K562 (cell line): ENCODE measurements around the gene SNRNP70. TPM values are rescaled to one million over a fixed set of nuclear protein-coding genes. Genes with fewer than 3 reads are reported as not detected.

Source experiments
- BRF2 ChIP-seq: IDR thresholded peaks from 3 replicates; pipeline ENCODE4 v1.6.1; 2011; ENCODE audit warnings: borderline replicate concordance, mild to moderate bottlenecking; ENCODE audit not compliant: insufficient read length, insufficient read depth
- FOXA3 ChIP-seq, 2 experiments: fragments of 450-650 bp in 1 of 2; sonication (generic) in 1 of 2; formaldehyde crosslinking; IDR thresholded peaks in 1 of 2; conservative IDR thresholded peaks in 1 of 2; 2 replicates each; pipeline versions ENCODE4 v1.4.0 to v1.8.0; 2020 to 2022; ENCODE audit warnings: mild to moderate bottlenecking in 2 of 2, missing genetic modification reagents in 1 of 2
- NR2C1 ChIP-seq, 2 experiments: fragments of 450-650 bp; IDR thresholded peaks; 2 replicates each; pipeline ENCODE4 v1.6.1; 2017; ENCODE audit warnings: mild to moderate bottlenecking in 2 of 2, antibody characterized with exemption in 1 of 2, inconsistent platforms in 1 of 2, missing compliant biosample characterization in 1 of 2, missing genetic modification characterization in 1 of 2
- NR4A1 ChIP-seq, 2 experiments: fragments of 250-450 bp in 1 of 2; fragments of 450-650 bp in 1 of 2; sonication (Bioruptor Pico) in 1 of 2; IDR thresholded peaks; 2 replicates each; pipeline versions ENCODE4 v1.4.0 to v1.6.1; 2016 to 2020; ENCODE audit warnings: mild to moderate bottlenecking in 2 of 2, missing compliant biosample characterization in 1 of 2, missing genetic modification characterization in 1 of 2, moderate library complexity in 1 of 2
- PBX2 ChIP-seq, 2 experiments: IDR thresholded peaks in 1 of 2; conservative IDR thresholded peaks in 1 of 2; 2 replicates each; pipeline ENCODE4 v1.6.1; 2016; ENCODE audit warnings: low read depth in 2 of 2, mild to moderate bottlenecking in 1 of 2, missing compliant biosample characterization in 1 of 2, missing genetic modification characterization in 1 of 2, moderate library complexity in 1 of 2
- STAT6 ChIP-seq: sonication (generic); formaldehyde crosslinking; IDR thresholded peaks from 2 replicates; pipeline ENCODE4 v1.8.1; 2023; ENCODE audit warnings: mild to moderate bottlenecking, missing genetic modification reagents
- TEAD4 ChIP-seq, 2 experiments: sonication (generic) in 1 of 2; formaldehyde crosslinking in 1 of 2; IDR thresholded peaks; 2 replicates each; pipeline versions ENCODE4 v1.6.1 to v1.8.0; 2012 to 2022; ENCODE audit warnings: borderline replicate concordance in 1 of 2, inconsistent platforms in 1 of 2, low read length in 1 of 2, mild to moderate bottlenecking in 1 of 2, missing genetic modification reagents in 1 of 2
- USF2 ChIP-seq: sonication (generic); formaldehyde crosslinking; IDR thresholded peaks from 2 replicates; pipeline ENCODE4 v1.5.0; 2020; ENCODE audit warnings: missing genetic modification reagents
- ZC3H4 ChIP-seq: sonication (generic); formaldehyde crosslinking; IDR thresholded peaks from 2 replicates; pipeline ENCODE4 v1.9.0; 2021; ENCODE audit warnings: missing genetic modification reagents, borderline replicate concordance
- ZNF644 ChIP-seq: fragments of 200-800 bp; sonication (Bioruptor generic); IDR thresholded peaks from 2 replicates; pipeline ENCODE4 v1.6.1; 2016; ENCODE audit warnings: low read depth, missing genetic modification characterization, missing compliant biosample characterization
- ZNF75A ChIP-seq: fragments of 450-650 bp; formaldehyde crosslinking; IDR thresholded peaks from 2 replicates; pipeline ENCODE4 v1.4.0; 2020; ENCODE audit warnings: mild to moderate bottlenecking
- ZNF830 ChIP-seq: fragments of 250-450 bp; sonication (Bioruptor Pico); IDR thresholded peaks from 2 replicates; pipeline ENCODE4 v1.5.0; 2021; ENCODE audit warnings: mild to moderate bottlenecking
- polyA plus RNA-seq, 8 experiments: library from polyadenylated mRNA; depleted of rRNA in 4 of 8; stranded (reverse) in 5 of 8; unstranded in 3 of 8; fragments of >200 nt; fragmentation: Nextera tagmentation in 2 of 8; fragmentation: Illumina TruSeq in 1 of 8; extraction: Ambion mirVana in 2 of 8; extraction: Trizol in 1 of 8; gene quantifications; 2 replicates each; pipeline versions ENCODE4 v1.2.1 to v1.2.3, GENCODE V29; 2011 to 2014; ENCODE audit warnings: inconsistent platforms in 1 of 8, missing spikeins in 1 of 8
- total RNA-seq, 7 experiments: library from RNA; depleted of rRNA in 6 of 7; stranded (reverse); fragments of >200 nt in 6 of 7; fragmentation: Illumina TruSeq in 2 of 7; extraction: Trizol in 2 of 7; gene quantifications; 2 replicates each; pipeline versions ENCODE4 v1.2.1 to v1.2.3, GENCODE V29; 2011 to 2021; ENCODE audit warnings: low replicate concordance in 1 of 7

The SNRNP70 gene
- total and polyA plus RNA-seq, 9 of the 15 experiments (the other 6 are each of a cell fraction or from before 2014, with no cell fraction given): 2.8 to 496 (median 136) TPM

- no peak for TF ChIP-seq NR4A1 (CRISPR knock-in tag; IDR thresholded peaks at IDR 0.05)
- no peak for TF ChIP-seq NR4A1 (tag; IDR thresholded peaks at IDR 0.05)
- no peak for TF ChIP-seq USF2 (CRISPR knock-in tag)
- TF ChIP-seq ZNF644 (tag): no peak
- TF ChIP-seq ZC3H4 (CRISPR knock-in tag): no peak
- TF ChIP-seq STAT6 (CRISPR knock-in tag): no peak
- no peak for TF ChIP-seq ZNF75A
- no peak for TF ChIP-seq TEAD4 (IDR thresholded peaks at IDR 0.05; ENCODE audit: low read length)
- no peak for TF ChIP-seq TEAD4 (CRISPR knock-in tag; IDR thresholded peaks at IDR 0.05; ENCODE audit: borderline replicate concordance)
- no peak for TF ChIP-seq ZNF830
- TF ChIP-seq BRF2: no peak
- no peak for TF ChIP-seq FOXA3 (CRISPR knock-in tag; conservative IDR thresholded peaks at IDR 0.05 in 1 of 2, IDR thresholded peaks at IDR 0.05 in 1 of 2)
- TF ChIP-seq PBX2 (CRISPR knock-in tag; IDR thresholded peaks at IDR 0.05; ENCODE audit: low read depth): no peak
- no peak for TF ChIP-seq PBX2 (tag; conservative IDR thresholded peaks at IDR 0.05; ENCODE audit: low read depth)
- TF ChIP-seq NR2C1 (IDR thresholded peaks at IDR 0.05): no peak
- no peak for TF ChIP-seq NR2C1 (tag; IDR thresholded peaks at IDR 0.05)
Observed at GRCh38 chr19:49119411-49120324, 34.4 kb downstream of the SNRNP70 start, which contains the start of gene PPFIA3 (continued).
